Prostate gland (tissue), 2 donors: ENCODE results near the gene PRSS21. TPM values are rescaled to one million over a fixed set of nuclear protein-coding genes. Genes with fewer than 3 reads are reported as not detected.
A peak's percentile ranks its signal among the peaks of the same experiment; 100 is the strongest.

ENCODE experiments used
- DNase-seq: peaks from one replicate; pipeline ENCODE4 v3.0.0-alpha.2; 2019; ENCODE audit warnings: low spot score
- H3K27ac ChIP-seq, 2 donors: fragments of 200-600 bp; sonication (generic); 2 replicates each; pipeline ENCODE4 v1.5.1; 2017 to 2019
- H3K27me3 ChIP-seq: fragments of 200-600 bp; sonication (generic); replicated peaks from 2 replicates; pipeline ENCODE4 v1.5.1; 2019; ENCODE audit not compliant: insufficient read depth
- H3K36me3 ChIP-seq, 2 donors: fragments of 200-600 bp; sonication (generic); 1 replicate in 1 of 2; 2 replicates in 1 of 2; pipeline versions ENCODE4 v1.5.1 to v1.8.1; 2017 to 2019
- H3K4me1 ChIP-seq: fragments of 200-600 bp; sonication (generic); replicated peaks from 2 replicates; pipeline ENCODE4 v1.5.1; 2019
- H3K4me3 ChIP-seq, 2 donors: fragments of 200-600 bp; sonication (generic); 2 replicates each; pipeline ENCODE4 v1.5.1; 2017 to 2019
- H3K9me3 ChIP-seq: fragments of 200-600 bp; sonication (generic); 2 replicates; pipeline ENCODE4 v1.5.1; 2017
- CTCF ChIP-seq, 4 experiments: fragments of 200-600 bp in 2 of 4; fragments of 450-650 bp in 2 of 4; sonication (generic) in 2 of 4; IDR thresholded peaks; 1 replicate in 3 of 4; 2 replicates in 1 of 4; pipeline ENCODE4 v1.5.1; 2016 to 2019; ENCODE audit warnings: antibody characterized with exemption in 4 of 4, mild to moderate bottlenecking in 2 of 4, moderate library complexity in 2 of 4
- POLR2A ChIP-seq: fragments of 450-650 bp; IDR thresholded peaks from one replicate; pipeline ENCODE4 v1.6.1; 2016; ENCODE audit warnings: antibody characterized with exemption, mild to moderate bottlenecking
- POLR2AphosphoS5 ChIP-seq: sonication (generic); formaldehyde crosslinking; IDR thresholded peaks from one replicate; pipeline ENCODE4 v1.6.1; 2017; ENCODE audit warnings: antibody characterized with exemption
- WGBS: methylation state at CpG from one replicate; pipeline ENCODE4 v1.1.5; 2018; 5-methylcytosine and 5-hydroxymethylcytosine counted together
- intact Hi-C: fragments of 100-400 bp; cut with DNase I; formaldehyde crosslinking; loops from one replicate; pipeline ENCODE4 v1.14.2; 2022
- total RNA-seq, 2 donors: library from RNA; depleted of rRNA; stranded (reverse); fragments of >200 nt; gene quantifications; one replicate each; pipeline ENCODE4 v1.1.0, GENCODE V29; 2016

Gene PRSS21
- total RNA-seq, 2 donors from 2014 or later = 33.5 to 50.6 TPM

DNA sequence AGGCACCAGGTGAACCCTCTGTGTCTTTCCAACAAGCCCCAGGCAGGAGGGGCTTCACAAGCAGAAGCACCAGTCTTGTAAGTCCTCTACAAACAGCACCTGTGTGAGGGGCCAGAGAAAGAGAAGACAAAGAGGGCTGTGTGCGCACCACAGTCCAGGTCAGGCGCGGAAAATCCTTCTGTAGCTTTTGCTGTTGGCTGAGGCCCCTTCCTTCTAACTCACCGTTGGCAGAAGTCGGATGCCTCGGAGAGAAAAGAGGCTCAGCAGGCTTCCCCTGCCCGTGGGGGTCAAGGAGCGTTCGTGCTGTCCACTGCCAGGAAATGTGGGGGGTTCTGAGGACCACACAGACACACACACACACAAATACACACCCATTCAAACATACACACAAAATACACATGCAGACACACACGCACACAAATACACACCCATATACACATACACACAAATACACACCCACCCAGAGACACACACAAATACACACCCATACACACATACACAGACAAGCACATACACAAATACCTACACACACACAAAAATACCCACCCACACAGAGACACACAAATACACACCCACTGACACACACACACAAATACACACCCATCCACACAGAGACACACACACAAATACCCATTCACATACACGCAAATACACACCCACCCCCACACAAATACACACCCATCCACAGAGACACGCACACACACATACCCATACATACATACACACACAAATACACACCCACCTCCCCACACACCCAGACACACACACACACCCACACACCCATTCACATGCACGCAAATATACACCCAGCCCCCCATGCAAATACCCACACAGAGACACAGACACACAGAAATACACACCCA lies 19.8 kb downstream of the PRSS21 start:
- Histone ChIP-seq H3K27ac (peak overlapping the region; percentile 46 to 65), H3K27me3 (no peaks in the 10 kb centered on the region), H3K36me3 (no peaks in the 10 kb centered on the region), H3K4me1 (no peaks in the 10 kb centered on the region), H3K9me3 (no peaks in the 10 kb centered on the region), H3K4me3 (no peak overlapping the region)
- no peak for DNase-seq
- intact Hi-C loops = no loop called here
- no peak for TF ChIP-seq CTCF (IDR thresholded peaks at IDR 0.05)
- TF ChIP-seq POLR2AphosphoS5 = no peak
- TF ChIP-seq POLR2A = no peak
- 44% methylated on average over 13 of the region's 13 CpGs for WGBS

GRCh38 chr16:2838928-2839327 lies 21.9 kb downstream of the PRSS21 start:
- H3K27me3 ChIP-seq = no peaks in the 10 kb centered on the region

GRCh38 chr16:2839650-2840450 lies 22.8 kb downstream of the PRSS21 start:
- Histone ChIP-seq H3K27me3 (no peaks in the 10 kb centered on the region), H3K27ac (no peak overlapping the region), H3K4me3 (no peak overlapping the region), H3K36me3 (no peaks in the 10 kb centered on the region), H3K9me3 (no peaks in the 10 kb centered on the region), H3K4me1 (no peaks in the 10 kb centered on the region)
- WGBS = 93% methylated on average over 15 of the region's 15 CpGs
- no peak for TF ChIP-seq POLR2AphosphoS5
- TF ChIP-seq POLR2A = no peak
- TF ChIP-seq CTCF (IDR thresholded peaks at IDR 0.05) = no peak
- DNase-seq = no peak
- intact Hi-C loops = no loop called here

More at GRCh38 chr16:2838928-2839327, 21.9 kb downstream of the PRSS21 start:
- Histone ChIP-seq H3K27ac (no peak overlapping the region), H3K4me3 (no peak overlapping the region), H3K36me3 (no peaks in the 10 kb centered on the region), H3K9me3 (no peaks in the 10 kb centered on the region), H3K4me1 (no peaks in the 10 kb centered on the region)
- intact Hi-C loops = no loop called here
- DNase-seq = peak; percentile 56
- TF ChIP-seq POLR2A (no peak), CTCF (IDR thresholded peaks at IDR 0.05) (peak in 3 of 4 experiments; percentile 59 to 92 (median 87))
- WGBS = 4% methylated on average over 12 of the region's 12 CpGs

DNA sequence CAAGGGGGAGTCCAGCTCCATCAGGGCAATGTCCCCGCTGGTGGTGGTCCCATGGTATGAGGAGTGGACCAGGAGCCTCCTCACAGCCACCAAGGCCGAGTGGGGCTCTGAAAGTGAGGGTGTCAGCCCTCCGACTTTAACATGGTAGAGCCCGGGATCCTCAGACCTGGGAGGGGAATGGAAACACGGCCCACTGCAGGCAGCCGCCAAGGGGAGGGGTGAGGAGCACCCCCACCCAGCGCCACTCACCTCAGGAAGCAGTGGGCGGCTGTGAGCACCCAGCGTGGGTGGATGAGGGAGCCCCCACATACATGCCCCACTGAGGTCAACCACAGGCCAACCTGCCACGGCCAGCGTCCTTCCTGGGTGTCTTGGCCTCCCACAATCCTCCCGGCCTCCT lies 23.9 kb downstream of the PRSS21 start:
- H3K4me1 ChIP-seq = no peaks in the 10 kb centered on the region
- H3K27ac ChIP-seq = no peak overlapping the region
- 89% methylated on average over 12 of the region's 12 CpGs for WGBS
- no peak overlapping the region for H3K4me3 ChIP-seq
- no peaks in the 10 kb centered on the region for H3K36me3 ChIP-seq
- DNase-seq = no peak
- intact Hi-C loops = no loop called here
- H3K9me3 ChIP-seq = no peaks in the 10 kb centered on the region
- no peaks in the 10 kb centered on the region for H3K27me3 ChIP-seq
- TF ChIP-seq POLR2A = no peak
- no peak for TF ChIP-seq CTCF (IDR thresholded peaks at IDR 0.05)
- TF ChIP-seq POLR2AphosphoS5 = no peak
